ENCODE data around the gene CAMSAP2.

CAMSAP2 gene

GRCh38 chr1:200886594-200886993 lies 147.9 kb downstream of the CAMSAP2 start:
- no peak for DNase-seq

DNA sequence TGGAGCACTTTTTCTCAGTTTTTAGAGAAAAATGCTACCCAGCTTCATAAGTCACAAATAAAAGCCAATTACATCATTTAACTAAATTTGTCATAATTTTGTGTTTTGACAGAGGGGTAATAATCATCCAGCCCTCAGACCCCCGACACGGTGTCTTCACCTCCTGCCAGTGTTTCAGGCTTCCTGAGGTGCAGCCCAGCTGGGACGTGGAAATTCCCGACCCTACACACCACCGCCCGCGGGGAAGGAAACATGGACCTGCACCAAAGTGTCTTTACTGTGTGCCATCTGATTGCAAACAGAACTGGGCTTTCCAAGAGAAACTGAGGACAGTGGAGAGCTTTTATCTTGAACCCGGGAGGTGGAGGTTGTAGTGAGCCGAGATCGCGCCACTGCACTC lies 148.3 kb downstream of the CAMSAP2 start:
- DNase-seq: no peak

- no peak for DNase-seq
These were observed 149.2 kb downstream of the CAMSAP2 start for GRCh38 chr1:200887772-200888348.

GRCh38 chr1:200888349-200888838 lies 149.7 kb downstream of the CAMSAP2 start:
- DNase-seq: no peak

- no peak for DNase-seq
These were observed 150.9 kb downstream of the CAMSAP2 start for GRCh38 chr1:200889571-200889970.

GRCh38 chr1:200890027-200890426 lies 151.3 kb downstream of the CAMSAP2 start:
- no peak for DNase-seq

DNA sequence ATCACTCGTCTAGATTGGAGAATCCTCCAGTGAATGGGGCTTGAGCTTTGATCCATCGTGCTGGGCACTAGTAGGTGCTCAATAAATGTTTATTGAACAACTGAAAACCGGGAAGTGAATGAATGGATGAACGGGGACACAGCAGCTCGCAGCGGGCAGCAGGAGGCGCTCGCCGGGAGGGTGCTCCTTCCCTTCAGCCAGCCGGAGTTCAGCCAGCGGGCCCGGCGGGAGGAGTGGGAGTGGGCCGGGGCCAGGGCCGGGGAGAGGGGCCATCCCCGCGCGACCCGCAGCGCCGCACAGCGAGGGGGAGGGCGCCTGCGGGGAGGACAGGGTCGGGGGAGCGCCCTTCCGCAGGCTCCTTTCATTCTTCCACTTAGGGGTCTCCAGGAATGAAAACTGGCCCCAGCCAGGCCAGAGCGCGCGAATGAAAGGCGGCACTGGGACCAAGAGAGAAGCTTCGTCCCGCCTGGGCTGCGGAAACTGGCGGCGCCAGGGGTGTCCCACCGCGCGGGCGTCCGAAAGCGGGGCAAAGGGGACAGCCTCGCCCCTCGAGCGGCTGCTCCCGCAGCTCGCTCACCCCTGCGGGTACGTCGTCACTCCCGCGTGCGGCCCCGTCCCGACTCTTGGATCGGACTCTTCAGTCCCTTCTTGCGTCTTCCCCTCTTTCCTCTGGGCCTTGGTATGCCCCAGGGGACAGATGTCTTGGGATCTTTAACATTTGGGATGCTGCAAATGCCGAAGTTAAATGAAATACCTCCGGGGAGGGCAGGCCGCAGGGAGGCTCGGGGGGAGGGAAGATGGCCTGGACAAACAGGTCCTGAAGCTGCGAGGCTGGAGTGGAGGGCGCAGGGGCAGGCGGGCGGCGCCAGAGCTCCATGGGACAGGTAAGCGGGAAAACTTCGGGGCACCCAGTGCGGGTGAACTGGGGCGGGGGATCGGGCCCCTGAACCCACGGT lies 152.4 kb downstream of the CAMSAP2 start:
- peak; percentile 59 for DNase-seq

DNA sequence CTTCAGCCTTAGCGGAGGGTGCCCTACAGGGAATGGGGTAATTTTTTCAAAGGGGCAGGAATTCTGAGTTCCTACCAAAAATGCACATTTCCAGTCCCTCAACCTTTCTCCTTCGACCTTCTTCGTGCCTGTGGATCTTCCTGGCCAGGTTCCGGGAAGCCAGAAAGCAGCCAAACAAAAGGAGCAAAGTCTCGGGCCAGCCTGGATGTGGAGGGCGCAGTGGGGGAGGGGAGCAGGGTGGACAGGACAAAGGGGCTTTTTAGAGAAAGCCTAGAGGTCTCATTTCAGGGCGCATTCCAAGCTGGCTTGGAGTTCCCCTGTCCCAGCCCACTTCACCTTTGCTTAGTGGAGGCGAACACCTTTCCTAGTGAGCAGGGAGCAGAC lies 153.1 kb downstream of the CAMSAP2 start:
- DNase-seq: no peak

DNA sequence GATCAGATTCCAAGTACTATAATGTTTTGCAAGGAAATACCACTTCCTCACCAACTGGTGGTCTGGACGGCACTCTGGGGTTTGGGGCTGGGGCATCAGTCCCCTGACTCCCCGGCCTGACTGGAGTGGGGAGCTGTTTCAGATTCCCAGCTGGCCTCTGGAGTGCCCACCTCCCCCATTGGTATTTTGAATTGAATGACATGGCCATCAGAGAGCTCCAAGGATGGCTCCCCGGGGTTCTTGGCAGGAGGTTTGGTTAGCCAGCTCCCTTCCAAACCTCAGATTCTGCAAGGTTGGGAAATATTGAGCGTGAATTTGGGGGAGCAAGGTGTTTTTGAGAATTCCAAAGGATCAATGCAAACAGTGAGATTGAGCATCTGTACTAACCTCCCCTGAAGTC lies 153.9 kb downstream of the CAMSAP2 start:
- DNase-seq: no peak

GRCh38 chr1:200892958-200893357 lies 154.3 kb downstream of the CAMSAP2 start:
- DNase-seq: no peak

GRCh38 chr1:200893411-200893901 lies 154.8 kb downstream of the CAMSAP2 start:
- no peak for DNase-seq

GRCh38 chr1:200894712-200895442 lies 156.2 kb downstream of the CAMSAP2 start, which contains the start of gene INAVA:
INAVA (plus strand) TSS chr1:200894900; CDS start chr1:200898401, 3,501 bp downstream.
- no peak for DNase-seq

GRCh38 chr1:200895443-200895789 lies 156.7 kb downstream of the CAMSAP2 start:
- no peak for DNase-seq

DNA sequence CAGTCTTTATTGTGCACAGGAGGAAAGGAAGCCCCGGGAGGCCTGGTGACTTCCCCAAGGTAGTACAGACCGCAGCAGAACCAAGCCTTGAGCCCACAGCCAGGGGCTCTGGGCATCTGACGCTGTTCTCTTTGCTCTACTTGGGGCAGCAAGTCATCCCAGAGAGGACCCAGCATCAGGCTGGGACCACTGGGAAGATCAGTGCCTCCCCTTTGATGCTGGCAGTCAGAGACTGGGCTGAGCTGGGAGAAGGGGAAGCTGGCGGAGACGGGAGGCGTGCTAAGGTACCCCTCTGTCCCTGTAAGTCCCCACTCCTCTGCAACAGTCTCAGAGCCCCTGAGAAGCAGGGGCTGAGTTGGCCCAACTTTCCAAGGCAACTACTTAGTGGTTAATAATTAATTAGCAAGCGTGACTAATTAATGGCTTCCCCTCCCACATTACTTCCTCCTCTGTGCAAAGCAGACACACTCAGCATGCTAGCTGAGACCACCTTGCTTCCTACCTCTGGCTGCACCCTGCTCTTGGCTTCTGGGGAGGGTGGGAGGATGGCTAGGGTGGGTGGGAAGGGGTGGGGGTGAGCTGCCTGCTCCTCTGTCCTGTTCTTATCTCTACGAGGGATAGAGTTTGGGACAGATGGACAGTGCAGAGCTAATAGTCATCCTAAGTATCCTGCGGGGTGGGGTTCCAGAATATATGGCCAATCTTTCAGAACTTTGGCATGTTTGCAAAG lies 157.3 kb downstream of the CAMSAP2 start:
- no peak for DNase-seq

GRCh38 chr1:200896531-200897196 lies 158.0 kb downstream of the CAMSAP2 start:
- DNase-seq: no peak

GRCh38 chr1:200897259-200897658 lies 158.6 kb downstream of the CAMSAP2 start:
- no peak for DNase-seq

DNA sequence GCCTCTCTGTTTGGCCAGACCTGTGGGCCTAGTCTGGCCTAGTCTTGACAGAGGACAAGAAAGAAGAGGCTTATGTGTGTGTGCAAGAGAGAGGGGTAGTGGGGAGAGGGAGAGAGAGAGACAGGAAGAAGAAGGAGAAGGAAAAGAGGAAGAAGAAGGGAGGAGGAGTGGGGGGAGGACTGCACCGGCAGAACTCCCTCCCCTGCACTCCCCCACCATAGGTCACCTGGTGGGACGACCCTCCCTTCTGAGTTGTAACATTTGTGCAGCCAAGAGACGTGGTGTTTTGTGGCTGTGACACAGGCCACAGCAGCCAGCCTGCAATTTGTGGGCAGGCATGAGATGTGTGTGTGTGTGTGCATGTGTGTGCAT lies 160.3 kb downstream of the CAMSAP2 start:
- no peak for DNase-seq

GRCh38 chr1:200899451-200899915 lies 160.8 kb downstream of the CAMSAP2 start:
- DNase-seq: no peak

DNA sequence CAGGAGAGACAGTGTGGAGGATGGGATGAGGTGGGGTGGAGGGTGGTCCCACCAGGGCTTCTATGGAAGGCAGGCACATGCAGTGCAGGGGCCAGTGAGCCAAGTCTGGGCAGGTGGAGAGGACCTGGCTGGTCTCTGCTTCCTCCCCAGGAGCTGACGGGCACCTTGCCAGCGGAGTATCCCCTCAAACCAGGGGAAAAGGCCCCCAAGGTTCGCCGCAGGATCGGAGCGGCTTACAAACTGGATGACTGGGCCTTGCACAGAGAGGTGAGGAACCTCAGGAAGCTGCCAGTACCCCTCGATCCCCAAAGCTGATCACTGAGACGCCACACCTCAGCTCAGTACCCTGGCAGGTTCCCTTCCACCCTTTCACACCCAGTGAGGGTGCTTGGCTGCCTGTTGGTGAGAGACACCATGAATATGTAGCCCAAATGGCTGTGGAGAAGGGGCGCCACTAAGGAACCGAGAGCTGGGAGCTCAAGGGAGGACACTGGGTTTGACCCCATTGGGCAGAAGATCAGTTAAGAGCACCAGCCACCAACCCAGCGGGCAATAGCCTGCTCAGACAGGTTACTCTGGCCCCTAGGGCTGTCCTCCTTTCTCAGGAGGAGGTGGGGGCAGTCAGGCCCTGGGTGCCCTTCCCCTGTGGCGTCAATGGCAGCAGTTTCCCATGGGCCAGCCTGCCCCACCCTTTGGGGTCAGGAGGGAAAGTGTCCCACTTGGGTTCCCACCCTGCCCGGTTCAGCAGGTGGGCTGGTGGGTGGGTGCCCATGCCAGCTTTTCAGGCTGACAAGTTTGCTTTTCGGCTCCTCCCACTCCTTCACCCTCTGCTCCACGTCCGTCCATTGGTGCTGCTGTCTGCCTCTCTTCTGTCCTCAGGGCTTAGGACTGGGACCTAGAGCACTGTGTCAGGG lies 161.5 kb downstream of the CAMSAP2 start:
- DNase-seq: no peak

- no peak for DNase-seq
These were observed 162.2 kb downstream of the CAMSAP2 start for GRCh38 chr1:200900877-200901276.

DNA sequence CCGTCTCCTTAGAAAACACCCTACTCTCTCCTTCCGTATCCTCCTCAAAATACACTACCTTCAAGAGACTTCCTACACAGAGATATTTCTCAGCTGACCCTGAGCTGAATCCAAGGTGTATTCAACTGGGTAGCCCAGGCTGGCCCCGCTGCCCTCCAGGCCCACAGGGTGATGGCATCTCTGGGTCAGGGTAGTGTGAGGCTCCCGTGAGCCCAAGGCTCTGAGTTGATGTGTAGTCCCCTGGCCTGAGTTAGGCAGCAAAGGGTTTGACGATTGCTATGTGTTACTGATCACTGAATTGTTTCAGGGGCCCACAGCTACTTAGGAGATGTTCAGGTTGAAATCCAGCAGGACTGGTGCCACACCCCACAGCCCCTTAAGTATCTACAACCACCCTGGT lies 162.7 kb downstream of the CAMSAP2 start:
- no peak for DNase-seq

All from left hindlimb (tissue), 1 donor.